Lower lobe of right lung (tissue), 2 donors: ENCODE data around the gene TJAP1. TPM values are rescaled to one million over a fixed set of nuclear protein-coding genes. Genes with fewer than 3 reads are reported as not detected.

Experiments used
- ATAC-seq, 2 donors: fragments of 200-7000 bp; cut with Tn5 transposase; one replicate each; pipeline ENCODE4 v1.9.1; 2020 to 2022; ENCODE audit warnings: mild to moderate bottlenecking in 2 of 2, moderate library complexity in 2 of 2
- DNase-seq: peaks from one replicate; pipeline ENCODE4 v3.0.0-alpha.2; 2020
- H3K27ac ChIP-seq: fragments of 200-600 bp; one replicate; pipeline ENCODE4 v1.8.0; 2022
- H3K27me3 ChIP-seq: fragments of 200-600 bp; one replicate; pipeline ENCODE4 v1.8.0; 2022; ENCODE audit warnings: low read depth
- H3K36me3 ChIP-seq: fragments of 200-600 bp; one replicate; pipeline ENCODE4 v1.8.0; 2022; ENCODE audit warnings: mild to moderate bottlenecking
- H3K4me1 ChIP-seq: fragments of 200-600 bp; one replicate; pipeline ENCODE4 v1.8.0; 2022
- H3K4me3 ChIP-seq: fragments of 200-600 bp; one replicate; pipeline ENCODE4 v1.8.0; 2022; ENCODE audit warnings: mild to moderate bottlenecking
- H3K9me3 ChIP-seq: fragments of 200-600 bp; one replicate; pipeline ENCODE4 v1.8.0; 2022
- CTCF ChIP-seq: fragments of 200-600 bp; IDR thresholded peaks from one replicate; pipeline ENCODE4 v1.8.0; 2022; ENCODE audit warnings: antibody characterized with exemption, mild to moderate bottlenecking
- intact Hi-C: fragments of 100-400 bp; cut with DNase I; formaldehyde crosslinking; loops from one replicate; pipeline ENCODE4 v1.11.0; 2022
- total RNA-seq: library from RNA; stranded (reverse); fragmentation: NEBNext Ultra II Directional; extraction: Animal tissue kit (Norgen Biotek cat#: 25700); gene quantifications from one replicate; pipeline ENCODE4 v1.2.1, GENCODE V29; 2021
- donor health status: DM: no; HTN: yes; CAD: no; lungs with severe emphysema.

The TJAP1 gene
- total RNA-seq, 1 donor from 2014 or later, result 34.3 TPM

GRCh38 chr6:43502666-43503065 is 25.3 kb downstream of the TJAP1 start:
- DNase-seq (no peak), ATAC-seq (no peak)
- H3K27me3 ChIP-seq, result no peaks in the 10 kb centered on the region
- TF ChIP-seq CTCF, result no peak
- intact Hi-C loops, result no loop called here
- H3K4me3 ChIP-seq, result no peak overlapping the region
- H3K4me1 ChIP-seq, result peaks cover 15% of the 10 kb centered on the region
- peaks cover 72% of the 10 kb centered on the region for H3K36me3 ChIP-seq
- H3K27ac ChIP-seq, result no peak overlapping the region
- no peaks in the 10 kb centered on the region for H3K9me3 ChIP-seq

GRCh38 chr6:43503443-43503842 is 26.1 kb downstream of the TJAP1 start:
- TF ChIP-seq CTCF, result no peak
- intact Hi-C loops, result no loop called here
- H3K4me1 ChIP-seq, result peaks cover 15% of the 10 kb centered on the region
- H3K27ac ChIP-seq, result no peak overlapping the region
- no peak for DNase-seq
- ATAC-seq, result no peak
- peaks cover 6% of the 10 kb centered on the region for H3K27me3 ChIP-seq
- H3K9me3 ChIP-seq, result no peaks in the 10 kb centered on the region
- no peak overlapping the region for H3K4me3 ChIP-seq
- peaks cover 64% of the 10 kb centered on the region for H3K36me3 ChIP-seq

GRCh38 chr6:43504756-43505593 is 27.6 kb downstream of the TJAP1 start:
- Histone ChIP-seq H3K4me3 (no peak overlapping the region), H3K27me3 (peaks cover 17% of the 10 kb centered on the region), H3K36me3 (peaks cover 49% of the 10 kb centered on the region), H3K27ac (no peak overlapping the region), H3K9me3 (no peaks in the 10 kb centered on the region), H3K4me1 (peaks cover 18% of the 10 kb centered on the region)
- DNase-seq (no peak), ATAC-seq (no peak)
- TF ChIP-seq CTCF, result no peak
- intact Hi-C loops, result no loop called here

- DNase-seq (no peak), ATAC-seq (no peak)
- Histone ChIP-seq H3K4me3 (no peak overlapping the region), H3K36me3 (peaks cover 43% of the 10 kb centered on the region), H3K9me3 (no peaks in the 10 kb centered on the region), H3K4me1 (peaks cover 18% of the 10 kb centered on the region), H3K27ac (no peak overlapping the region), H3K27me3 (peaks cover 17% of the 10 kb centered on the region)
- intact Hi-C loops, result no loop called here
- TF ChIP-seq CTCF, result no peak
Observed at GRCh38 chr6:43505718-43506117, 28.3 kb downstream of the TJAP1 start.

GRCh38 chr6:43506171-43506570 is 28.8 kb downstream of the TJAP1 start:
- no peak for TF ChIP-seq CTCF
- intact Hi-C loops, result no loop called here
- no peak overlapping the region for H3K27ac ChIP-seq
- no peak for ATAC-seq
- peaks cover 17% of the 10 kb centered on the region for H3K27me3 ChIP-seq
- H3K4me3 ChIP-seq, result no peak overlapping the region
- no peaks in the 10 kb centered on the region for H3K9me3 ChIP-seq
- H3K36me3 ChIP-seq, result peaks cover 43% of the 10 kb centered on the region
- H3K4me1 ChIP-seq, result peaks cover 20% of the 10 kb centered on the region
- no peak for DNase-seq
